K562 (cell line): ENCODE data around the gene LRRC7. TPM values are rescaled to one million over a fixed set of nuclear protein-coding genes. Genes with fewer than 3 reads are reported as not detected.

Experiments
- polyA plus RNA-seq, 8 experiments: library from polyadenylated mRNA; depleted of rRNA in 4 of 8; stranded (reverse) in 5 of 8; unstranded in 3 of 8; fragments of >200 nt; fragmentation: Nextera tagmentation in 2 of 8; fragmentation: Illumina TruSeq in 1 of 8; extraction: Ambion mirVana in 2 of 8; extraction: Trizol in 1 of 8; gene quantifications; 2 replicates each; pipeline versions ENCODE4 v1.2.1 to v1.2.3, GENCODE V29; 2011 to 2014; ENCODE audit warnings: inconsistent platforms in 1 of 8, missing spikeins in 1 of 8
- total RNA-seq, 7 experiments: library from RNA; depleted of rRNA in 6 of 7; stranded (reverse); fragments of >200 nt in 6 of 7; fragmentation: Illumina TruSeq in 2 of 7; extraction: Trizol in 2 of 7; gene quantifications; 2 replicates each; pipeline versions ENCODE4 v1.2.1 to v1.2.3, GENCODE V29; 2011 to 2021; ENCODE audit warnings: low replicate concordance in 1 of 7
- TF ChIP-seq, protein P1 (sequence below): fragments of 200-600 bp; sonication (generic); IDR thresholded peaks from one replicate; pipeline ENCODE4 v1.6.1; 2012; ENCODE audit warnings: mild to moderate bottlenecking, low read depth, low read length, inconsistent platforms
- TF ChIP-seq, protein P2 (sequence below): fragments of 450-650 bp; IDR thresholded peaks from 2 replicates; pipeline ENCODE4 v1.6.1; 2017; ENCODE audit warnings: antibody characterized with exemption

LRRC7 gene
- total and polyA plus RNA-seq, 9 of the 15 experiments (the other 6 are each of a cell fraction or from before 2014, with no cell fraction given), result 0.09 to 0.94 (median 0.49) TPM

DNA sequence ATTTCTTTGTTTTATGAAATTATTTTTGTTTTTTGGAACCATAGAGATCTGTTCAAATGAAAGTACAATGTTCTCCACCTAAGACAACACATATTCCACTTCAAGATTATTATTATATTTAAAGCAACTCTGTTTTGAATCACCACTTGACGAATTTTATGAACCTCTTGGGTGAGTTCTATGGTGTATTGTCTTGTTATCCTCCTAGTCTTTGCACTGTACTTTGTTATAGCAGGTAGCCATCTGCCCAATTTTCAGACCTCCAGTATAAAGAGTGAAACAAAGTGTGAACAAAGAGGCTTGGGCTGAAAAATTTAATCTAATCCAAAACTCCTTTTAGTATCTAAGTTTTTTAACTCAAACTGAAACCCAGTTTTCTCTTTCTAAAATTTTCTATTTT is 71.0 kb downstream of the LRRC7 start (continued):
- TF ChIP-seq, protein P1, sequence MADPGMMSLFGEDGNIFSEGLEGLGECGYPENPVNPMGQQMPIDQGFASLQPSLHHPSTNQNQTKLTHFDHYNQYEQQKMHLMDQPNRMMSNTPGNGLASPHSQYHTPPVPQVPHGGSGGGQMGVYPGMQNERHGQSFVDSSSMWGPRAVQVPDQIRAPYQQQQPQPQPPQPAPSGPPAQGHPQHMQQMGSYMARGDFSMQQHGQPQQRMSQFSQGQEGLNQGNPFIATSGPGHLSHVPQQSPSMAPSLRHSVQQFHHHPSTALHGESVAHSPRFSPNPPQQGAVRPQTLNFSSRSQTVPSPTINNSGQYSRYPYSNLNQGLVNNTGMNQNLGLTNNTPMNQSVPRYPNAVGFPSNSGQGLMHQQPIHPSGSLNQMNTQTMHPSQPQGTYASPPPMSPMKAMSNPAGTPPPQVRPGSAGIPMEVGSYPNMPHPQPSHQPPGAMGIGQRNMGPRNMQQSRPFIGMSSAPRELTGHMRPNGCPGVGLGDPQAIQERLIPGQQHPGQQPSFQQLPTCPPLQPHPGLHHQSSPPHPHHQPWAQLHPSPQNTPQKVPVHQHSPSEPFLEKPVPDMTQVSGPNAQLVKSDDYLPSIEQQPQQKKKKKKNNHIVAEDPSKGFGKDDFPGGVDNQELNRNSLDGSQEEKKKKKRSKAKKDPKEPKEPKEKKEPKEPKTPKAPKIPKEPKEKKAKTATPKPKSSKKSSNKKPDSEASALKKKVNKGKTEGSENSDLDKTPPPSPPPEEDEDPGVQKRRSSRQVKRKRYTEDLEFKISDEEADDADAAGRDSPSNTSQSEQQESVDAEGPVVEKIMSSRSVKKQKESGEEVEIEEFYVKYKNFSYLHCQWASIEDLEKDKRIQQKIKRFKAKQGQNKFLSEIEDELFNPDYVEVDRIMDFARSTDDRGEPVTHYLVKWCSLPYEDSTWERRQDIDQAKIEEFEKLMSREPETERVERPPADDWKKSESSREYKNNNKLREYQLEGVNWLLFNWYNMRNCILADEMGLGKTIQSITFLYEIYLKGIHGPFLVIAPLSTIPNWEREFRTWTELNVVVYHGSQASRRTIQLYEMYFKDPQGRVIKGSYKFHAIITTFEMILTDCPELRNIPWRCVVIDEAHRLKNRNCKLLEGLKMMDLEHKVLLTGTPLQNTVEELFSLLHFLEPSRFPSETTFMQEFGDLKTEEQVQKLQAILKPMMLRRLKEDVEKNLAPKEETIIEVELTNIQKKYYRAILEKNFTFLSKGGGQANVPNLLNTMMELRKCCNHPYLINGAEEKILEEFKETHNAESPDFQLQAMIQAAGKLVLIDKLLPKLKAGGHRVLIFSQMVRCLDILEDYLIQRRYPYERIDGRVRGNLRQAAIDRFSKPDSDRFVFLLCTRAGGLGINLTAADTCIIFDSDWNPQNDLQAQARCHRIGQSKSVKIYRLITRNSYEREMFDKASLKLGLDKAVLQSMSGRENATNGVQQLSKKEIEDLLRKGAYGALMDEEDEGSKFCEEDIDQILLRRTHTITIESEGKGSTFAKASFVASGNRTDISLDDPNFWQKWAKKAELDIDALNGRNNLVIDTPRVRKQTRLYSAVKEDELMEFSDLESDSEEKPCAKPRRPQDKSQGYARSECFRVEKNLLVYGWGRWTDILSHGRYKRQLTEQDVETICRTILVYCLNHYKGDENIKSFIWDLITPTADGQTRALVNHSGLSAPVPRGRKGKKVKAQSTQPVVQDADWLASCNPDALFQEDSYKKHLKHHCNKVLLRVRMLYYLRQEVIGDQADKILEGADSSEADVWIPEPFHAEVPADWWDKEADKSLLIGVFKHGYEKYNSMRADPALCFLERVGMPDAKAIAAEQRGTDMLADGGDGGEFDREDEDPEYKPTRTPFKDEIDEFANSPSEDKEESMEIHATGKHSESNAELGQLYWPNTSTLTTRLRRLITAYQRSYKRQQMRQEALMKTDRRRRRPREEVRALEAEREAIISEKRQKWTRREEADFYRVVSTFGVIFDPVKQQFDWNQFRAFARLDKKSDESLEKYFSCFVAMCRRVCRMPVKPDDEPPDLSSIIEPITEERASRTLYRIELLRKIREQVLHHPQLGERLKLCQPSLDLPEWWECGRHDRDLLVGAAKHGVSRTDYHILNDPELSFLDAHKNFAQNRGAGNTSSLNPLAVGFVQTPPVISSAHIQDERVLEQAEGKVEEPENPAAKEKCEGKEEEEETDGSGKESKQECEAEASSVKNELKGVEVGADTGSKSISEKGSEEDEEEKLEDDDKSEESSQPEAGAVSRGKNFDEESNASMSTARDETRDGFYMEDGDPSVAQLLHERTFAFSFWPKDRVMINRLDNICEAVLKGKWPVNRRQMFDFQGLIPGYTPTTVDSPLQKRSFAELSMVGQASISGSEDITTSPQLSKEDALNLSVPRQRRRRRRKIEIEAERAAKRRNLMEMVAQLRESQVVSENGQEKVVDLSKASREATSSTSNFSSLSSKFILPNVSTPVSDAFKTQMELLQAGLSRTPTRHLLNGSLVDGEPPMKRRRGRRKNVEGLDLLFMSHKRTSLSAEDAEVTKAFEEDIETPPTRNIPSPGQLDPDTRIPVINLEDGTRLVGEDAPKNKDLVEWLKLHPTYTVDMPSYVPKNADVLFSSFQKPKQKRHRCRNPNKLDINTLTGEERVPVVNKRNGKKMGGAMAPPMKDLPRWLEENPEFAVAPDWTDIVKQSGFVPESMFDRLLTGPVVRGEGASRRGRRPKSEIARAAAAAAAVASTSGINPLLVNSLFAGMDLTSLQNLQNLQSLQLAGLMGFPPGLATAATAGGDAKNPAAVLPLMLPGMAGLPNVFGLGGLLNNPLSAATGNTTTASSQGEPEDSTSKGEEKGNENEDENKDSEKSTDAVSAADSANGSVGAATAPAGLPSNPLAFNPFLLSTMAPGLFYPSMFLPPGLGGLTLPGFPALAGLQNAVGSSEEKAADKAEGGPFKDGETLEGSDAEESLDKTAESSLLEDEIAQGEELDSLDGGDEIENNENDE, result no peak
- TF ChIP-seq, protein P2, sequence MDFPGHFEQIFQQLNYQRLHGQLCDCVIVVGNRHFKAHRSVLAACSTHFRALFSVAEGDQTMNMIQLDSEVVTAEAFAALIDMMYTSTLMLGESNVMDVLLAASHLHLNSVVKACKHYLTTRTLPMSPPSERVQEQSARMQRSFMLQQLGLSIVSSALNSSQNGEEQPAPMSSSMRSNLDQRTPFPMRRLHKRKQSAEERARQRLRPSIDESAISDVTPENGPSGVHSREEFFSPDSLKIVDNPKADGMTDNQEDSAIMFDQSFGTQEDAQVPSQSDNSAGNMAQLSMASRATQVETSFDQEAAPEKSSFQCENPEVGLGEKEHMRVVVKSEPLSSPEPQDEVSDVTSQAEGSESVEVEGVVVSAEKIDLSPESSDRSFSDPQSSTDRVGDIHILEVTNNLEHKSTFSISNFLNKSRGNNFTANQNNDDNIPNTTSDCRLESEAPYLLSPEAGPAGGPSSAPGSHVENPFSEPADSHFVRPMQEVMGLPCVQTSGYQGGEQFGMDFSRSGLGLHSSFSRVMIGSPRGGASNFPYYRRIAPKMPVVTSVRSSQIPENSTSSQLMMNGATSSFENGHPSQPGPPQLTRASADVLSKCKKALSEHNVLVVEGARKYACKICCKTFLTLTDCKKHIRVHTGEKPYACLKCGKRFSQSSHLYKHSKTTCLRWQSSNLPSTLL, result no peak
